C4-2B (cell line): Measurements from ENCODE around the gene KRTAP2-4.

Experiments
- CTCF ChIP-seq: fragments of 450-650 bp; conservative IDR thresholded peaks from 2 replicates; pipeline ENCODE4 v1.5.1; 2017; ENCODE audit warnings: mild to moderate bottlenecking
- ZFX ChIP-seq: fragments of 450-650 bp; IDR thresholded peaks from 2 replicates; pipeline ENCODE4 v1.6.1; 2017

GRCh38 chr17:41073676-41074075 is 8.0 kb upstream of the KRTAP2-4 start:
- TF ChIP-seq CTCF (no peak), ZFX (no peak)
